TTC549 (cell line): Measurements from ENCODE around the gene PTPN13.
"Not testable (repeated sequence)": the region's sequence is repeated elsewhere in the genome, so short reads cannot be mapped to it uniquely, and the experiment has no call there.

Experiments used
- FAIRE-seq: peaks from 2 replicates; lab custom pipeline; 2012; peaks lifted over from hg19 to GRCh38; lab: Jason Lieb, UNC

Gene PTPN13

GRCh38 chr4:86719149-86719548 lies 125.0 kb downstream of the PTPN13 start:
- FAIRE-seq, result not testable (repeated sequence)

- FAIRE-seq, result no peak
Observed at GRCh38 chr4:86720508-86721068, 126.5 kb downstream of the PTPN13 start.

GRCh38 chr4:86721412-86721811 lies 127.3 kb downstream of the PTPN13 start:
- FAIRE-seq, result no peak

GRCh38 chr4:86730310-86730709 lies 136.2 kb downstream of the PTPN13 start:
- FAIRE-seq, result no peak

- no peak for FAIRE-seq
Observed at GRCh38 chr4:86737244-86737643, 143.1 kb downstream of the PTPN13 start.

GRCh38 chr4:86741846-86742245 lies 147.7 kb downstream of the PTPN13 start:
- no peak for FAIRE-seq

GRCh38 chr4:86744570-86744969 lies 150.5 kb downstream of the PTPN13 start:
- FAIRE-seq, result no peak

- FAIRE-seq, result no peak
Observed at GRCh38 chr4:86749121-86749520, 155.0 kb downstream of the PTPN13 start.

GRCh38 chr4:86755388-86755787 lies 161.3 kb downstream of the PTPN13 start:
- no peak for FAIRE-seq

GRCh38 chr4:86757468-86757867 lies 163.4 kb downstream of the PTPN13 start:
- FAIRE-seq, result no peak

- no peak for FAIRE-seq
Observed at GRCh38 chr4:86759298-86759697, 165.2 kb downstream of the PTPN13 start.

- no peak for FAIRE-seq
Observed at GRCh38 chr4:86762649-86763048, 168.5 kb downstream of the PTPN13 start.

GRCh38 chr4:86769794-86770193 lies 175.7 kb downstream of the PTPN13 start:
- no peak for FAIRE-seq

- no peak for FAIRE-seq
Observed at GRCh38 chr4:86771141-86771540, 177.0 kb downstream of the PTPN13 start.

GRCh38 chr4:86775061-86775460 lies 180.9 kb downstream of the PTPN13 start:
- FAIRE-seq, result no peak

- FAIRE-seq, result no peak
Observed at GRCh38 chr4:86778175-86778574, 184.1 kb downstream of the PTPN13 start.

- FAIRE-seq, result no peak
Observed at GRCh38 chr4:86788826-86789225, 194.7 kb downstream of the PTPN13 start.

- no peak for FAIRE-seq
Observed at GRCh38 chr4:86791126-86791525, 197.0 kb downstream of the PTPN13 start.

GRCh38 chr4:86809809-86810208 lies 215.7 kb downstream of the PTPN13 start:
- FAIRE-seq, result no peak

- FAIRE-seq, result no peak
Observed at GRCh38 chr4:86810847-86811246, 216.7 kb downstream of the PTPN13 start.

- no peak for FAIRE-seq
Observed at GRCh38 chr4:86815653-86816052, 221.5 kb downstream of the PTPN13 start.

- FAIRE-seq, result no peak
Observed at GRCh38 chr4:86816501-86817273, 222.6 kb downstream of the PTPN13 start.

- FAIRE-seq, result no peak
Observed at GRCh38 chr4:86818211-86818610, 224.1 kb downstream of the PTPN13 start.

- no peak for FAIRE-seq
Observed at GRCh38 chr4:86818841-86819240, 224.7 kb downstream of the PTPN13 start.
